GM21786 (cell line): ENCODE results near the gene AGFG2.
"Not testable (repeated sequence)": the region's sequence is repeated elsewhere in the genome, so short reads cannot be mapped to it uniquely, and the experiment has no call there.

ENCODE experiments used
- ATAC-seq: cut with Tn5 transposase; IDR thresholded peaks from one replicate; pipeline ENCODE4 v1.9.1; 2021; ENCODE audit not compliant: unreplicated experiment

AGFG2 gene

GRCh38 chr7:100546926-100547800 lies 8.2 kb downstream of the AGFG2 start:
- no peak for ATAC-seq

GRCh38 chr7:100547872-100548271 lies 8.9 kb downstream of the AGFG2 start:
- no peak for ATAC-seq

GRCh38 chr7:100548446-100548845 lies 9.4 kb downstream of the AGFG2 start:
- ATAC-seq: not testable (repeated sequence)

- ATAC-seq: no peak
Observed at GRCh38 chr7:100552532-100552931, 13.5 kb downstream of the AGFG2 start.

- no peak for ATAC-seq
Observed at GRCh38 chr7:100553032-100553431, 14.0 kb downstream of the AGFG2 start.

GRCh38 chr7:100555701-100556100 lies 16.7 kb downstream of the AGFG2 start:
- ATAC-seq: no peak

GRCh38 chr7:100556541-100556940 lies 17.5 kb downstream of the AGFG2 start:
- ATAC-seq: no peak

- ATAC-seq: no peak
Observed at GRCh38 chr7:100559127-100559526, 20.1 kb downstream of the AGFG2 start.

- no peak for ATAC-seq
Observed at GRCh38 chr7:100561491-100562194, 22.6 kb downstream of the AGFG2 start.

GRCh38 chr7:100562195-100563099 lies 23.4 kb downstream of the AGFG2 start:
- ATAC-seq: no peak

- no peak for ATAC-seq
Observed at GRCh38 chr7:100563100-100563564, 24.1 kb downstream of the AGFG2 start.

- ATAC-seq: no peak
Observed at GRCh38 chr7:100563809-100564400, 24.9 kb downstream of the AGFG2 start.

GRCh38 chr7:100564405-100564804 lies 25.4 kb downstream of the AGFG2 start:
- ATAC-seq: not testable (repeated sequence)

- ATAC-seq: no peak
Observed at GRCh38 chr7:100565133-100565571, 26.1 kb downstream of the AGFG2 start.

- no peak for ATAC-seq
Observed at GRCh38 chr7:100566018-100566531, 27.1 kb downstream of the AGFG2 start.

- no peak for ATAC-seq
Observed at GRCh38 chr7:100567031-100567730, 28.2 kb downstream of the AGFG2 start.

GRCh38 chr7:100567751-100568175 lies 28.8 kb downstream of the AGFG2 start:
- no peak for ATAC-seq

GRCh38 chr7:100568176-100568895 lies 29.3 kb downstream of the AGFG2 start:
- ATAC-seq: no peak
